Spleen (tissue), 7 donors: Measurements from ENCODE around the gene BGLAP.

Source experiments
- CTCF ChIP-seq, 11 experiments: fragments of 200-600 bp in 7 of 11; fragments of 450-650 bp in 4 of 11; sonication (generic) in 4 of 11; IDR thresholded peaks in 8 of 11; conservative IDR thresholded peaks in 3 of 11; 1 replicate in 7 of 11; 2 replicates in 4 of 11; pipeline versions ENCODE4 v1.4.0 to v1.8.0; 2016 to 2021; ENCODE audit warnings: antibody characterized with exemption in 11 of 11, inconsistent platforms in 4 of 11, mild to moderate bottlenecking in 1 of 11
- POLR2A ChIP-seq, 3 donors: fragments of 450-650 bp; IDR thresholded peaks; one replicate each; pipeline ENCODE4 v1.5.1; 2017; ENCODE audit warnings: antibody characterized with exemption in 3 of 3, mild to moderate bottlenecking in 1 of 3
- POLR2AphosphoS5 ChIP-seq, 3 donors: sonication (generic); formaldehyde crosslinking; IDR thresholded peaks; one replicate each; pipeline ENCODE4 v1.5.1; 2017; ENCODE audit warnings: antibody characterized with exemption in 3 of 3
- donor health status: DM: no; HTN: no; CAD: no; lungs with moderate emphysema.
- donor health status: DM: no; HTN: no; CAD: no.
- donor health status: DM: no; HTN: no; CAD: no.

GRCh38 chr1:156200044-156200443, 41.9 kb upstream of the BGLAP start:
- TF ChIP-seq POLR2A (IDR thresholded peaks at IDR 0.05) (no peak), CTCF (IDR thresholded peaks at IDR 0.05 in 8 of 11, conservative IDR thresholded peaks at IDR 0.05 in 3 of 11) (no peak), POLR2AphosphoS5 (IDR thresholded peaks at IDR 0.05) (no peak)
